Ovary (tissue), 3 donors: ENCODE measurements around the gene OBSCN.

Experiments used
- CTCF ChIP-seq, 3 donors: fragments of 450-650 bp in 2 of 3; fragments of 200-600 bp in 1 of 3; IDR thresholded peaks; one replicate each; pipeline versions ENCODE4 v1.5.1 to v1.8.0; 2016 to 2022; ENCODE audit warnings: antibody characterized with exemption in 3 of 3, mild to moderate bottlenecking in 1 of 3
- POLR2A ChIP-seq: fragments of 450-650 bp; IDR thresholded peaks from one replicate; pipeline ENCODE4 v1.6.1; 2017; ENCODE audit warnings: antibody characterized with exemption, mild to moderate bottlenecking, moderate library complexity
- donor health status: DM: no; HTN: no; CAD: no.

DNA sequence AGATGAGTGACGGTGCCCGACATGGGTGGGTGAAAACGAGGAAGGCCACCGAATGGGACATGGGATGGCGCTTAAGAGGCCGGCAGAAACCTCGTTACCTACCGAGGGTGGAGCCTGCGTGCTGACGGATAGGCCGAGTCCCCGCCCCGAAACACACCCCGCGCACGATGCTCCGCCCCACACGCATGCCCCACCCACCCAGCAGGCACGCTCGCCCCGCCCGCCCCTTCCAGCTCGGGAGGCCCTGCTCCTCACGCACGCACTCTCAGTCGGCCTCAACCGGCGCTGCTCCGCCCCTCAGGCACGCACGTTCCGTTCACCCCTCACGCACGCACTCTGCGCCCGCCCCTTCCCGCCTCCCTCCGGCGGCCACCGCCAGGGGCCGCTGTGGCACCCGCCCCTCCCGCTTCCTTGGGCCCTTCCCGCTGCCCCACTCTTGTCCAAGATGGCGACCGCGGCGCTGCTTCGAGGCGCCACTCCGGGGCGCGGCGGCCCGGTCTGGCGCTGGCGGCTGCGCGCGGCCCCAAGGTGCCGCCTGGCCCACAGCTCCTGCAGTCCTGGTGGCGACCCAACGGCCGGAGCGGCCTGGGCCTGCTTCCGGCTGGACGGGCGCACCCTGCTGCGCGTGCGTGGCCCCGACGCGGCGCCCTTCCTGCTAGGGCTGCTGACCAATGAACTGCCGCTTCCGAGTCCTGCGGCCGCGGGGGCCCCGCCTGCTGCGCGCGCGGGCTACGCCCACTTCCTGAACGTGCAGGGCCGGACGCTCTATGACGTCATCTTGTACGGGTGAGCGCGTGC lies 42.3 kb upstream of the OBSCN start, which contains the start of gene IBA57:
- TF ChIP-seq POLR2A = peak; percentile 99
- TF ChIP-seq CTCF (IDR thresholded peaks at IDR 0.05) = peak; percentile 95 to 100 (median 100)
